ENCODE data around the gene CLTB. TPM values are rescaled to one million over a fixed set of nuclear protein-coding genes. Genes with fewer than 3 reads are reported as not detected.
A peak's percentile ranks its signal among the peaks of the same experiment; 100 is the strongest.

The CLTB gene
- total RNA-seq, 1 experiment from 2014 or later, result 354 TPM

GRCh38 chr5:176438959-176439757 lies 22.8 kb upstream of the CLTB start:
- no peak for TF ChIP-seq CTCF (conservative IDR thresholded peaks at IDR 0.05; ENCODE audit: low read depth, low read length)
- no peak for TF ChIP-seq EZH2phosphoT487 (IDR thresholded peaks at IDR 0.05; ENCODE audit: borderline replicate concordance, low read length)
- H3K79me2 ChIP-seq (ENCODE audit: low read length), result no peaks in the 10 kb centered on the region
- peak; percentile 86 for ATAC-seq
- CTCF ChIA-PET, result interaction anchor here (0.6 to 0.7 kb wide), 2 partner anchors 21 to 22 kb away, joined by 3 to 5 read pairs; no protein-coding TSS in a partner anchor
- H3K27me3 ChIP-seq (ENCODE audit: low read length), result no peaks in the 10 kb centered on the region
- H3K27ac ChIP-seq (ENCODE audit: low read length), result peak overlapping the region; percentile 59
- H3K9me3 ChIP-seq (ENCODE audit: low read length), result no peaks in the 10 kb centered on the region
- DNase-seq, result peak; percentile 95
- no peaks in the 10 kb centered on the region for H4K20me1 ChIP-seq (ENCODE audit: low read length)
- no peak overlapping the region for H3K4me3 ChIP-seq (ENCODE audit: low read length)
- no peaks in the 10 kb centered on the region for H3K36me3 ChIP-seq (ENCODE audit: low read depth, low read length)
- H3K4me1 ChIP-seq (ENCODE audit: insufficient read depth, low read length), result peaks cover 32% of the 10 kb centered on the region
- no peaks in the 10 kb centered on the region for H3K9me2 ChIP-seq (replicated peaks; ENCODE audit: low read length)
- H3K9ac ChIP-seq (ENCODE audit: low read length), result no peak overlapping the region
- H3K4me2 ChIP-seq (ENCODE audit: low read length), result peak overlapping the region; percentile 51
- H2AFZ ChIP-seq (ENCODE audit: low read length), result 0 out of 2 replicates have a peak overlapping the region, but pooled peaks have one; percentile 8
- POLR2A ChIA-PET (ENCODE audit: unreplicated experiment), result interaction anchor here (0.6 to 1.0 kb wide), 2 partner anchors 8 to 10 kb away, joined by 3 to 9 read pairs; no protein-coding TSS in a partner anchor
- H3F3A ChIP-seq (ENCODE audit: low read length, unreplicated experiment), result no peaks in the 10 kb centered on the region
- intact Hi-C loops (cut with micrococcal nuclease), result loop anchor here (1.0 kb wide), 1 partner anchor 8 kb away; no protein-coding TSS in a partner anchor
- no TSS peak for BruUV-seq (replicated peaks)

GRCh38 chr5:176436656-176437055 lies 20.3 kb upstream of the CLTB start:
- Histone ChIP-seq H4K20me1 (ENCODE audit: low read length) (no peaks in the 10 kb centered on the region), H3K4me3 (ENCODE audit: low read length) (peak overlapping the region; percentile 39), H3F3A (ENCODE audit: low read length, unreplicated experiment) (no peaks in the 10 kb centered on the region), H3K27ac (ENCODE audit: low read length) (peak overlapping the region; percentile 35), H2AFZ (ENCODE audit: low read length) (peak overlapping the region; percentile 64), H3K9me2 (replicated peaks; ENCODE audit: low read length) (no peaks in the 10 kb centered on the region), H3K4me2 (ENCODE audit: low read length) (peak overlapping the region; percentile 70), H3K4me1 (ENCODE audit: insufficient read depth, low read length) (peaks cover 25% of the 10 kb centered on the region), H3K27me3 (ENCODE audit: low read length) (no peaks in the 10 kb centered on the region), H3K9ac (ENCODE audit: low read length) (0 out of 2 replicates have a peak overlapping the region, but pooled peaks have one; percentile 7), H3K36me3 (ENCODE audit: low read depth, low read length) (no peaks in the 10 kb centered on the region), H3K79me2 (ENCODE audit: low read length) (no peaks in the 10 kb centered on the region), H3K9me3 (ENCODE audit: low read length) (no peaks in the 10 kb centered on the region)
- ChIA-PET POLR2A (ENCODE audit: unreplicated experiment) (no interaction called here), CTCF (interaction anchor here (1.0 kb wide), 1 partner anchor 11 kb away, joined by 5 read pairs; the partner anchor contains the start of gene FAF2)
- peak; percentile 45 for ATAC-seq
- peak; percentile 46 for DNase-seq
- BruUV-seq (replicated peaks), result no TSS peak
- no peak for TF ChIP-seq CTCF (conservative IDR thresholded peaks at IDR 0.05; ENCODE audit: low read depth, low read length)
- TF ChIP-seq EZH2phosphoT487 (IDR thresholded peaks at IDR 0.05; ENCODE audit: borderline replicate concordance, low read length), result no peak
- no peak for TF ChIP-seq EZH2 (IDR thresholded peaks at IDR 0.05; ENCODE audit: low read length, unreplicated experiment)
- intact Hi-C loops (cut with micrococcal nuclease), result no loop called here

GRCh38 chr5:176432707-176433106 lies 16.4 kb upstream of the CLTB start:
- POLR2A ChIA-PET (ENCODE audit: unreplicated experiment), result no interaction called here
- no peaks in the 10 kb centered on the region for H3K36me3 ChIP-seq (ENCODE audit: low read depth, low read length)
- no peaks in the 10 kb centered on the region for H3F3A ChIP-seq (ENCODE audit: low read length, unreplicated experiment)
- peaks cover 9% of the 10 kb centered on the region for H3K4me1 ChIP-seq (ENCODE audit: insufficient read depth, low read length)
- H3K9ac ChIP-seq (ENCODE audit: low read length), result no peak overlapping the region
- H3K4me2 ChIP-seq (ENCODE audit: low read length), result no peak overlapping the region
- CTCF ChIA-PET, result interaction anchor here (0.7 kb wide), 1 partner anchor 105 kb away, joined by 9 read pairs; no protein-coding TSS in a partner anchor
- no peaks in the 10 kb centered on the region for H3K9me3 ChIP-seq (ENCODE audit: low read length)
- H3K27ac ChIP-seq (ENCODE audit: low read length), result no peak overlapping the region
- DNase-seq (no peak), ATAC-seq (no peak)
- H3K4me3 ChIP-seq (ENCODE audit: low read length), result no peak overlapping the region
- no peaks in the 10 kb centered on the region for H3K79me2 ChIP-seq (ENCODE audit: low read length)
- intact Hi-C loops (cut with micrococcal nuclease), result no loop called here
- TF ChIP-seq EZH2phosphoT487 (IDR thresholded peaks at IDR 0.05; ENCODE audit: borderline replicate concordance, low read length) (no peak), EZH2 (IDR thresholded peaks at IDR 0.05; ENCODE audit: low read length, unreplicated experiment) (no peak), CTCF (conservative IDR thresholded peaks at IDR 0.05; ENCODE audit: low read depth, low read length) (no peak)
- no peaks in the 10 kb centered on the region for H3K9me2 ChIP-seq (replicated peaks; ENCODE audit: low read length)
- BruUV-seq (replicated peaks), result no TSS peak
- H2AFZ ChIP-seq (ENCODE audit: low read length), result no peak overlapping the region
- no peaks in the 10 kb centered on the region for H4K20me1 ChIP-seq (ENCODE audit: low read length)
- H3K27me3 ChIP-seq (ENCODE audit: low read length), result no peaks in the 10 kb centered on the region
